Activated naive CD8-positive, alpha-beta T cell treated with anti-CD3 and anti-CD28 coated beads for 36 hours (primary cell): ENCODE results near the gene C17orf100. TPM values are rescaled to one million over a fixed set of nuclear protein-coding genes. Genes with fewer than 3 reads are reported as not detected.

Experiments used
- DNase-seq: peaks from one replicate; pipeline ENCODE4 v3.0.0; 2021
- H3K27ac Mint-ChIP-seq: one replicate; pipeline ENCODE4 v1.8.0; 2022; ENCODE audit warnings: mild to moderate bottlenecking, moderate library complexity, mixed read lengths
- H3K27me3 Mint-ChIP-seq: one replicate; pipeline ENCODE4 v1.8.0; 2022; ENCODE audit warnings: mild to moderate bottlenecking, mixed read lengths
- H3K36me3 Mint-ChIP-seq: one replicate; pipeline ENCODE4 v1.8.0; 2021; ENCODE audit warnings: mild to moderate bottlenecking, mixed read lengths
- H3K4me1 Mint-ChIP-seq: one replicate; pipeline ENCODE4 v1.8.0; 2021; ENCODE audit warnings: mixed read lengths
- H3K4me3 Mint-ChIP-seq: one replicate; pipeline ENCODE4 v1.8.0; 2022; ENCODE audit warnings: mild to moderate bottlenecking, moderate library complexity, mixed read lengths
- H3K9me3 Mint-ChIP-seq: one replicate; pipeline ENCODE4 v1.8.0; 2022; ENCODE audit warnings: mixed read lengths
- total RNA-seq, 2 experiments: library from RNA; stranded (reverse); gene quantifications; one replicate each; pipeline ENCODE4 v1.2.3, GENCODE V29; 2021

C17orf100 gene
- 1 to 10 TPM; 1.4 to 1.8 TPM for total RNA-seq

DNA sequence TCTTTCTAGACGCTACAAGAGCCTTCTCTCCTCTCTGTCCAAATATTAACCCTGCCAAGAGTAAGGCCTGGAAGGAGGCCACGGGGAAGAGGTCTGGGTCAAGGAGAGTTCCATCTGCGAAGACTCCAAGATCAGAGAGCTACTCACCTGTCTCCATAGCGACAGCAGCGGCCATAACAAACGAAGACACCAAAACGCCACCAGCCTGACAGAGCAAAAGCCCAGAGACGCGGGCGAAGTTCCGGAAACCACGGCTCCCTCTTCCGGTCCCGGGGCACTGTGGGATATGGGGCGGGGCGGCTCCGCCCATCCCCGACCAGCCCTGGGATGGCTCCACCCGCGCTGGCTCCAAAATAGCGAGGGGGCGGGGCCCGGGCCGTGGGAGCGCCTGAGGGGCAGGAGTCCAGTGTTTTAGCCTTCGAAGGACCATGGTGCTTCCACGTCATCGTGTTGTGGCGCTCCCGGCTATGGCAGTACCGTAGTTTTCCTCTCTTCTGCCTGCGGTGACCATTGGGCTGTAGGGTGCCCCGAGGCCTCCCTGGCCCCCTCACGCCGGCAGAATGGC lies at the start of gene C17orf100, which contains the start of gene MED31:
C17orf100 (plus strand) TSS at position 409 of the 565 bp plus-strand sequence; CDS start at position 561, 152 bp downstream.
MED31 (minus strand) TSS at position 252 of the 565 bp plus-strand sequence; CDS start at position 175, 77 bp downstream.
- H3K36me3 Mint-ChIP-seq: peaks cover 16% of the 10 kb centered on the region
- H3K4me3 Mint-ChIP-seq: peak within 1 kb of the TSS; percentile 96
- H3K27me3 Mint-ChIP-seq: peaks cover 8% of the 10 kb centered on the region
- no peaks in the 10 kb centered on the region for H3K9me3 Mint-ChIP-seq
- peak; percentile 95 for DNase-seq
- peak within 1 kb of the TSS; percentile 98 for H3K27ac Mint-ChIP-seq
- peaks cover 54% of the 10 kb centered on the region for H3K4me1 Mint-ChIP-seq

DNA sequence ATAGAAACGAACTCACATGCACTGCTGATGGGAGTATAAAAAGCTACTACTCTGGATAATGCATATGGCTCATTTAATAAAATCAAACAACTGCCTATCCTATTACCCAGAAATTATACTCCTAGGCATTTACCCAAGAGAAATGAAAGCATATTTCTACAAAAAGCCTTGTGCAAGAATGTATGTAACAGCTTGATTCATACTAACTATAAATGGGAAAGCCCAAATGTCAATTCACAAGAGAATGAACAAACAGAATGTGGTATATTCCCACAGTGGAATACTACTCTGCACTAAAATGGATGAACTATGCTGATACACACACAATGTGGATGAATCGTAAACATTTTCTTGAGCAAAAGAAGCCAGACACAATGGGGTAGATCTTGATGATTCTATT lies 49.4 kb upstream of the C17orf100 start:
- Mint-ChIP-seq H3K9me3 (no peaks in the 10 kb centered on the region), H3K4me1 (peaks cover 5% of the 10 kb centered on the region), H3K36me3 (peaks cover 11% of the 10 kb centered on the region), H3K4me3 (no peak overlapping the region), H3K27ac (no peak overlapping the region), H3K27me3 (no peaks in the 10 kb centered on the region)
- no peak for DNase-seq

DNA sequence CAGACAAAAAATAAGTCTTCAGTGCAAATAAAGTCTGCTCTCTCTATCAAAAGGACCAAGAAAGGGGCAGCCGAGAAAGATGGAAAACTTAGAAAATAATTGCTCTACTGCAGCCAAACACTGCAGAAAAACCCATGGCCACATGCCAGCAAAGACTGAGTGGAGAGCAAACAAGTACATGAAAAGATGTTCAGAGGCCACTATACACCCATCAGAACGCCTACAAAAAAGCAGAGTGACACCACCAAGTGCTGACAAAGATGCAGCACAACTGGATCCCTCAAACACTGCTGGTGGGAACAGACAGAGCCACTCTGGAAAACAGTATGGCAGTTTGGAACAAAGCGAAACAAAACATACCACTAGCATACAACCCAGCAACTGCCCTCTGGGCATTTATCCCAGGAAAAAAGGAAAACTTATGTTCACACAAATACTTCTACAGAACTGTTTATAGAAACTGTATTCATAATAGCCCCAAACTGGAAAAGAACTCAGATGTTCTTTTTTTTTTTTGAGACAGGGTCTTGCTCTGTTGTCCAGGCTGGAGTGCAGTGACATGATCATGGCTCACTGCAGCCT lies 47.7 kb upstream of the C17orf100 start:
- Mint-ChIP-seq H3K9me3 (no peaks in the 10 kb centered on the region), H3K36me3 (peaks cover 15% of the 10 kb centered on the region), H3K27me3 (no peaks in the 10 kb centered on the region), H3K27ac (no peak overlapping the region), H3K4me1 (peaks cover 5% of the 10 kb centered on the region), H3K4me3 (no peak overlapping the region)
- no peak for DNase-seq

DNA sequence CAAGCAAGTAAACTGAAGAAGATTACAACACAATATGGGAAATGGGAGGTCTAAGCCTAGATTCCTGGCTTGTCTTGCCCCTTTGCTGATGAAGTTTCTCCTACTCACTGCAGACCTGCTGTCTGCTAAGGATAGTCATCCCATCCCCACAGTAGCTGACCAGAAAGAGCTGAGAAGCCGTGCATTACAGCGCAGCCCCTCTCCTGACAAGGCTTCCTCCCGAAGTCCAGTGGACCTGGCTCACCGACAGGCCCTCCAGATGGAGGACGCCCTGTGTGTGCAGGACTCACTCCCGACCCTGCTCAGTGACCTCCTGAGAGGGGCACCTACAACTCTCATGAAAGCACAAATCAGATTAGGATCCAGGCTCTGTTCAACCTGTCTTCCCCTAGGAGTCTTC lies 46.4 kb upstream of the C17orf100 start:
- Mint-ChIP-seq H3K9me3 (no peaks in the 10 kb centered on the region), H3K27ac (no peak overlapping the region), H3K27me3 (no peaks in the 10 kb centered on the region), H3K4me3 (no peak overlapping the region), H3K36me3 (peaks cover 17% of the 10 kb centered on the region), H3K4me1 (peaks cover 5% of the 10 kb centered on the region)
- DNase-seq: no peak

DNA sequence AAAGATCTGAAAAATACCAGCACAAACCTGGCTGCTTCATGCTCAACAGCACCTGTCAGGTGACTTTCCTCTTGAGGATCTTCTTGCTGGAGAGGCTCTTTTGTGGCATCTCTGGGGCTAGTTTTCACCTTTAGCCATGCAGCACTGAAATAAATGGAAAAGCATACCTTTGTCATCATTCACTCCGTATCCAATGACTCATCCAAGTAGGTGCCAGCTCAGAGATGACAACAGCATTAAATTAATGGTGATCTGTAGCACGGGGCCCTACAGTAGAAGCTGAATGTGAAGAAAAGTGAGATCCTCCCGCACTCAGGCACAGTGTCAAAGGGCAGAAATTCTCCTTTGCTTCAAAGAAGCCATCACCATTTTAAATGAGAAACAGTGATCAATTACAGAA lies 43.2 kb upstream of the C17orf100 start:
- DNase-seq: no peak
- H3K4me1 Mint-ChIP-seq: peaks cover under 1% of the 10 kb centered on the region
- H3K27me3 Mint-ChIP-seq: no peaks in the 10 kb centered on the region
- H3K4me3 Mint-ChIP-seq: no peak overlapping the region
- H3K27ac Mint-ChIP-seq: no peak overlapping the region
- H3K9me3 Mint-ChIP-seq: no peaks in the 10 kb centered on the region
- peaks cover 24% of the 10 kb centered on the region for H3K36me3 Mint-ChIP-seq

DNA sequence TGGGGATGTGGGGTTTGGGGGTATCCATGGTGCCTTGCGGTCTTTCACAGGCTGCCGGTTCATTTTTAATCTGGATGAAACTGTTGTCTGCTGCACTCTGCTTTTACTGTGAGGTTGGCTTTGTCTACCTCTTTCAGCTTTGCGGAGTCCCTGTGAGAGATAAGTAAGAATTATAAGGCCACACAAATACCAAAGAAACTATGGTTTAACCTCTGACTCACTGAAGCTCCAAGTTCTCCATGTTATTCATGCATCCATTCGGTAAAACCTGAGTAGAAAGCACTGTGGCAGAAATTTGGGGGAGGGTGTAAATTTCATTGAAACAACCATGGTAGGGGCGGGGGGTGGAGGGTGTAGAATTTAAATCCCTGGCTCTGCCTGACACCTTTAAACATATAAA lies 41.6 kb upstream of the C17orf100 start:
- H3K27me3 Mint-ChIP-seq: no peaks in the 10 kb centered on the region
- peaks cover 5% of the 10 kb centered on the region for H3K4me1 Mint-ChIP-seq
- H3K27ac Mint-ChIP-seq: no peak overlapping the region
- H3K4me3 Mint-ChIP-seq: no peak overlapping the region
- no peaks in the 10 kb centered on the region for H3K9me3 Mint-ChIP-seq
- H3K36me3 Mint-ChIP-seq: peaks cover 21% of the 10 kb centered on the region
- DNase-seq: no peak

DNA sequence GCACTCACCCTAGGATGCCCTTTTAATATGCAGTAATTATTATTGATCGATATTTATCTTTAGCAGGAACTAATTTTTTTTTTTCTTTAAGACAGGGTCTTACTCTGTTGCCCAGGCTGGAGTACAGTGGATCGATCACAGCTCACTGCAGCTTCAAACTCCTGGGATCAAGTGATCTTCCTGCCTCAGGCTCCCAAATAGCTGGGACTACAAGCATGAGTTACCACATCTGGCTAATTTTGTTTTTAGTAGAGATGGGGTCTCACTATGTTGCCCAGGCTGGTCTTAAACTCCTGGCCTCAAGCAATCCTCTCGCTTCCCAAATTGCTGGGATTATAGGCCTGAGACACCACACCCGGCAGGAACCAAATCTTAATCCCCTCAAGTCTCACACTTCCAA lies 40.3 kb upstream of the C17orf100 start:
- H3K4me1 Mint-ChIP-seq: peaks cover 5% of the 10 kb centered on the region
- no peaks in the 10 kb centered on the region for H3K27me3 Mint-ChIP-seq
- no peak for DNase-seq
- no peaks in the 10 kb centered on the region for H3K9me3 Mint-ChIP-seq
- H3K4me3 Mint-ChIP-seq: no peak overlapping the region
- H3K27ac Mint-ChIP-seq: no peak overlapping the region
- peaks cover 18% of the 10 kb centered on the region for H3K36me3 Mint-ChIP-seq

DNA sequence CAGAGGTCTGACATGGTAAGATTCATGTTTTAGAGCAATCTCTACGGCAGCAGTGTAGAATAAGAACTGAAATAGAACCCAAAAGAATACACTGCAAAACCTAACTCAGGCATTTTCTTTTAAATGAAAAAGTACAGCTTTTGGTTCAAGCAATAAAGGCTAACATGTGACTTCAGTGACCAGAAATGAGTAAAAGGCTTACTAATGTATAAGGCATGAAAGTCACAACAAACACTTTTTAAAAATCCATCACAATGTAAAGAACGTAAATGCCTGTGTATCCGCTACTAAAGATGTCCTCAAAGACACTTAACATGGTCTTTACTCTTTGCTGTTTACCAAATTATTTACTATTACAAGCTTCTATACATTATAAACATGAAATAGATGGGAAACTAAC lies 27.6 kb upstream of the C17orf100 start:
- Mint-ChIP-seq H3K27me3 (no peaks in the 10 kb centered on the region), H3K4me1 (peaks cover 3% of the 10 kb centered on the region), H3K4me3 (no peak overlapping the region), H3K27ac (no peak overlapping the region), H3K9me3 (no peaks in the 10 kb centered on the region), H3K36me3 (peaks cover 11% of the 10 kb centered on the region)
- no peak for DNase-seq

DNA sequence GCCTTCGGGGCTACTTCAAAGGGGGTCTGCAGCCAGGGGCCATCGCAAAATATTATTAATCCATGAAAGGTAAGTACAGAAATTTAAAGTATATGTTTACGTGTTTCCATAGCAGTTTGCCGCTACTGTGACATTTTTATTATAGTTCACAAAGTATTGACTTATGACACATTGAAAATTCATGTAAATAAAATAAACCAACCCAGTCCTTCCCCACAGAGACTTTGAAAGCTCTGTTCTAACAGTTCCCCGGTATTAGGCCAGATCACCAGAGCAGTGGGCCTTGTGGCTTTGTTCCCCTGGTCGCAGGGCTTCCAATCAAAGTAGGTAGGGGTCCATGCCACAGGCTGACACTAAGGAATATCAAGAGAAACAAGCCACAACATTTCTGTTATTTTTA lies 24.9 kb upstream of the C17orf100 start:
- Mint-ChIP-seq H3K27ac (no peak overlapping the region), H3K4me1 (peaks cover 8% of the 10 kb centered on the region), H3K9me3 (no peaks in the 10 kb centered on the region), H3K4me3 (no peak overlapping the region), H3K27me3 (no peaks in the 10 kb centered on the region), H3K36me3 (peaks cover 17% of the 10 kb centered on the region)
- no peak for DNase-seq

DNA sequence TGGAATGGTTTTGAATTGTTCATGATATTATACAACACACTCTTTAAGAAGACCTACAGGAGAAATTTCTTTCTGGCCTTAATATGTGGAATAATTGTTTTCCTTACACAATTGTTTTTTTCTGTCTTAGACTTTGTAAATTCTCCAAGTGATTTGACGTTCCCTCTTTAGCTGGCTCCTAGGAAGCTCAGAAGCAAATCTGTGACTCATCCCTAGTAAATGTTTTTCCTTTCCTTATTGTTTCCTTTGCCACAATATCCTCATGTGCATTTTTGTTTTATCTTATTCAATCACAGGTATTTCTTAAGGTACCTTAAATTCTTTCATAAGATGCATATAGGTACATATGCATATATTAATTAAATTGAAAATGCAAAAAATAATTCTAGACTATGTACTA lies 24.5 kb upstream of the C17orf100 start:
- H3K36me3 Mint-ChIP-seq: peaks cover 17% of the 10 kb centered on the region
- H3K4me3 Mint-ChIP-seq: no peak overlapping the region
- no peak overlapping the region for H3K27ac Mint-ChIP-seq

DNA sequence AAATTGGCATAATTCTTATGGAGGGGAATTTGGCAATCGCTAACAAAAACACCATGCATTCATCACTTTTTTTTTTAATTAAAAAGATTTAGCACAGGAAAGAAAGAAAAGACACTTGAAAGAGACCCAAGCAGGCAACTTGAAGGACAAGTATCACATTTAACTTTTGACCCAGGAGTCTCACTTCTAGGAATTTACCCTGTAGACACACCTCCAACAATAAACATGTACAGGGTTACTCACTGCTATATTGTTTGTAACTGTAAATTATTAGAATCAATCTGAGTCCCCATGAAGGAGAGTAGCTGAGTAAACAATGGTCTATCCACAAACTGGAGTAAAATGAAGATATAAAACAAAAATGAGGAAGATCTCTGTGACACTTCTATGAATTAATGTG lies 21.2 kb upstream of the C17orf100 start:
- DNase-seq: no peak
- peaks cover 8% of the 10 kb centered on the region for H3K4me1 Mint-ChIP-seq
- no peaks in the 10 kb centered on the region for H3K27me3 Mint-ChIP-seq
- H3K27ac Mint-ChIP-seq: no peak overlapping the region
- peaks cover 30% of the 10 kb centered on the region for H3K36me3 Mint-ChIP-seq
- H3K9me3 Mint-ChIP-seq: no peaks in the 10 kb centered on the region
- no peak overlapping the region for H3K4me3 Mint-ChIP-seq

More for the DNA sequence above, 24.5 kb upstream of the C17orf100 start:
- no peaks in the 10 kb centered on the region for H3K27me3 Mint-ChIP-seq
- no peak for DNase-seq
- no peaks in the 10 kb centered on the region for H3K9me3 Mint-ChIP-seq
- H3K4me1 Mint-ChIP-seq: peaks cover 8% of the 10 kb centered on the region

DNA sequence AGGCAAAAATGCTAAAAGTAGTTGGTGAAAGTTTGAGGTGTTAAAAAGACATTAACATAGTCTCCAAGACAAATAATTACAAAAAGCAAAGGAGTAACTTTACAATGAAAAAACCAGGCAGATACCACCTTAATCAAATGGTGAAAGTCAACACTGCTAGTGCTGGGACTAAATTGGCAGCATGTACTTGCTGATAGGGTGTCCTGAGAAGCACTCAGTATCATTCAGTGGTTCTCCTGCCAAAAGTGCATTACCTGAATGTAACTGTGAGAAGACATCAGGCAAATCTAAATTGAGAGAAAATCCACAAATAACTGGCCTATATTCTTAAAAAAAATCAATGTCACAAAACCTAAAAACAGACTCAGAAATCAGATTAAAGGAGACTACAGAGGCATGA lies 19.0 kb upstream of the C17orf100 start:
- H3K36me3 Mint-ChIP-seq: peaks cover 28% of the 10 kb centered on the region

DNA sequence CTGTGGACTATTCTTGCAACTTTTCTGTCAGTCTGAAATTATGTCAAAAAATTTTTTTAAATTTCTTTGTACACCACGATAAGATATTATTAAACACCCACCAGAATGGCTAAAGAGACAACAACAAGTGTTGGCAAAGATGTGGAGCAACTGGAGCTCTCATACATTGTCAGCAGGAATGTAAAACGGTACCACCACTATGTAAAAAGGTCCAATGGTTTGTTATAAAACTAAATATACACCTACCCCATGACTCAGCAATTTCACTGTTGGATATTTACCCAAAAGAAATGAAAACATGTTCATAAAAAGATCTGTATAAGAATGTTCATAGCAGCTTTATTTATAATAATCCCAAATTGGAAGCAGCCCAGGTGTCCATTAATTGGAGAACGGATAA lies 18.3 kb upstream of the C17orf100 start:
- Mint-ChIP-seq H3K4me1 (peaks cover 13% of the 10 kb centered on the region), H3K27me3 (no peaks in the 10 kb centered on the region), H3K4me3 (no peak overlapping the region), H3K9me3 (no peaks in the 10 kb centered on the region), H3K36me3 (peaks cover 28% of the 10 kb centered on the region), H3K27ac (no peak overlapping the region)
- no peak for DNase-seq

More for the DNA sequence above, 19.0 kb upstream of the C17orf100 start:
- H3K4me1 Mint-ChIP-seq: peaks cover 8% of the 10 kb centered on the region
- H3K9me3 Mint-ChIP-seq: no peaks in the 10 kb centered on the region
- H3K27ac Mint-ChIP-seq: no peak overlapping the region
- H3K4me3 Mint-ChIP-seq: no peak overlapping the region
- no peak for DNase-seq
- H3K27me3 Mint-ChIP-seq: no peaks in the 10 kb centered on the region

DNA sequence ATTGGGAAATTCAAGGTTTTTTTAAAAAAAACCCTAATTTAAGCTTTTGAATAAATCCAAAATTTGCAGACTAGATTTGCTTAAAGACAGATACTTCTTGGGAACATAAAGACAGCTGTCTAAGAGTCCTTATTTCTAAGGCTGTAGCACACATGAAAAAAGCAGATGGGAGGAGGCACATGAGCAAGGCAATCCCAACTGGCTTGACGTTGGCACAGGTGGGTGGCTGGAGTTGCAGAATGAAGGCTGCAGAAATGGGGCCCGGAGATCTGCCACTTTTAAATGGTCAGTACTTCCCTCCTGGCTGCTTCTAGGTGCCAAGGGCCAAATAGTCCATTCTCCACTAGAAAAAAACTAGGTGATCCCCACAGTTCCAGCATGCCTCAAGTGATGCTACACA lies 15.5 kb upstream of the C17orf100 start:
- Mint-ChIP-seq H3K27ac (no peak overlapping the region), H3K4me3 (no peak overlapping the region), H3K9me3 (no peaks in the 10 kb centered on the region), H3K36me3 (peaks cover 27% of the 10 kb centered on the region), H3K4me1 (peaks cover 23% of the 10 kb centered on the region), H3K27me3 (no peaks in the 10 kb centered on the region)
- DNase-seq: no peak

DNA sequence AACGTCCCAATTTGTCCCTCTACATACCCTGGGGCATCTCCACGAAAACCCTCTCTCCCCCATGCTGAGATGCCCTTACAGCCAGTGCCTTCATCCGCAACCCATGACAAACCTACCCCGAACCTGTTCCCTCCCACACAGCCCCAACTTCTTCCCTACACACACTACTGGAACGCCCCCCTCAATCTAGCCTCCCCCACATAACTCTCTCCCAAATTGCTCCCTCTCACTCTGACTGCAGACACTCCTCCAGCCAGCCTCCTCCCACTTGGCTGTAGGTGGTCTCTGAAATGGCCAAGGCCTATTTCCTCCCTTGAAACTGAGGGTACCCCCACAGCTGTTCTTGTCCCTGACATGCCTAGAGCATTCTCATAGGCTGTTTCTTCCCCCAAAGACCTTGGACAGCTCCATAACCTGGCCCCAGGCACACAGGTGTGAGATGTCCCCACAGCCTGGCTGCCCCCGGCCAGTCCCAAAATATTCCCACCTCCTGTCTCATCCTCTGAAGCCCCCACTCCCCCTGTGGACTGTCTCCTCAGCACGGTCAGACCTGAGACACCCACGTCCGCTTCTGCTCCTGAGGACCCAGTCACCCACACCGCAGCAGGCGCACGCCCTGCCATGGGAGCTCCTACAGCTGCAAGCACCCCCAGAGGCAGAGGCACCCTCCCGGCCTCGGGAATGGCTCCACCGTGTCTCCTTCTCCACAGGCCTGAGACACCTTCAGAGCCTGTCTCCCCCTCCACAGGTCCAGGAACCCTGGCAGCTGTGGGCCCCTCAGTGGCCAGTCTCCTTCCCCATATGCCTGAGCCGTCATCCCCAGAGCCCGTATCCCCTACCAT lies 14.7 kb upstream of the C17orf100 start:
- no peaks in the 10 kb centered on the region for H3K27me3 Mint-ChIP-seq
- H3K27ac Mint-ChIP-seq: no peak overlapping the region
- no peak for DNase-seq
- H3K4me3 Mint-ChIP-seq: no peak overlapping the region
- H3K9me3 Mint-ChIP-seq: no peaks in the 10 kb centered on the region
- peaks cover 27% of the 10 kb centered on the region for H3K36me3 Mint-ChIP-seq
- peaks cover 21% of the 10 kb centered on the region for H3K4me1 Mint-ChIP-seq
